HepG2 (cell line): Measurements from ENCODE around the gene SYCP2. TPM values are rescaled to one million over a fixed set of nuclear protein-coding genes. Genes with fewer than 3 reads are reported as not detected.

ENCODE experiments used
- ATAC-seq: fragments of 200-7000 bp; cut with Tn5 transposase; 3 replicates; pipeline ENCODE4 v1.9.1; 2020; ENCODE audit warnings: mild to moderate bottlenecking, moderate library complexity
- BruUV-seq: library from RNA; stranded (reverse); fragments of 400-500 nt; replicated peaks from 2 replicates; lab custom pipeline; 2021; lab: Mats Ljungman, UMichigan
- CTCF ChIA-PET: fragments of 300-600 bp; formaldehyde crosslinking; extraction: SDS; loops from one replicate; lab custom pipeline; 2021; ENCODE audit warnings: low total read pairs, inconsistent platforms, low intra/inter-chr PET ratio; lab: Yijun Ruan, JAX
- POLR2A ChIA-PET: fragments of 350-600 bp; sonication (Branson Sonifier 250); formaldehyde crosslinking; loops from one replicate; lab custom pipeline; 2020; ENCODE audit warnings: antibody characterized with exemption, inconsistent platforms; lab: Yijun Ruan, JAX
- DNase-seq: peaks from one replicate; pipeline ENCODE4 v3.0.0-alpha.2; 2015; ENCODE audit warnings: low spot score
- FAIRE-seq: peaks from 3 replicates; lab custom pipeline; 2011; peaks lifted over from hg19 to GRCh38; lab: Jason Lieb, UNC
- H2AFZ ChIP-seq: one replicate; pipeline ENCODE4 v1.6.1; 2011; ENCODE audit warnings: low read length, inconsistent platforms
- H3K27ac ChIP-seq: fragments of 300-600 bp; 3 replicates; pipeline ENCODE4 v1.8.0; 2011; ENCODE audit warnings: mixed run types, mild to moderate bottlenecking, mixed read lengths, low read length, inconsistent platforms; ENCODE audit not compliant: insufficient read depth; ENCODE audit errors: extremely low read length
- H3K27me3 ChIP-seq, 2 experiments: fragments of 200-600 bp in 1 of 2; 2 replicates in 1 of 2; 3 replicates in 1 of 2; pipeline versions ENCODE4 v1.6.0 to v1.8.0; 2011; ENCODE audit warnings: low read length in 2 of 2, mild to moderate bottlenecking in 2 of 2, moderate library complexity in 2 of 2, inconsistent platforms in 1 of 2; ENCODE audit not compliant: insufficient read depth in 2 of 2, control insufficient read depth in 1 of 2
- H3K36me3 ChIP-seq, 2 experiments: fragments of 200-600 bp in 1 of 2; replicated peaks in 1 of 2; 2 replicates in 1 of 2; 3 replicates in 1 of 2; pipeline versions ENCODE4 v1.5.1 to v1.8.0; 2011; ENCODE audit warnings: low read length in 2 of 2, inconsistent platforms in 1 of 2; ENCODE audit not compliant: insufficient read depth in 2 of 2, control insufficient read depth in 1 of 2
- H3K4me1 ChIP-seq: 2 replicates; pipeline ENCODE4 v1.5.1; 2012; ENCODE audit warnings: low read length, inconsistent platforms; ENCODE audit not compliant: insufficient read depth
- H3K4me2 ChIP-seq: 2 replicates; pipeline ENCODE4 v1.6.0; 2011; ENCODE audit warnings: low read depth, low read length, inconsistent platforms
- H3K4me3 ChIP-seq, 3 experiments: fragments of 200-600 bp in 1 of 3; sonication (generic), shearing (Covaris generic) in 1 of 3; replicated peaks in 1 of 3; 2 replicates each; pipeline ENCODE4 v1.5.1; 2011 to 2016; ENCODE audit warnings: low read length in 3 of 3, inconsistent platforms in 2 of 3, low read depth in 2 of 3, mild to moderate bottlenecking in 2 of 3, control low read depth in 1 of 3, mixed read lengths in 1 of 3; ENCODE audit not compliant: insufficient read depth in 1 of 3
- H3K79me2 ChIP-seq: one replicate; pipeline ENCODE4 v1.6.1; 2011; ENCODE audit warnings: low read length, inconsistent platforms; ENCODE audit not compliant: insufficient read depth
- H3K9ac ChIP-seq: 2 replicates; pipeline ENCODE4 v1.6.0; 2011; ENCODE audit warnings: mild to moderate bottlenecking, low read depth, low read length, inconsistent platforms; ENCODE audit not compliant: insufficient read depth
- H3K9me3 ChIP-seq: 2 replicates; pipeline ENCODE4 v1.5.1; 2012; ENCODE audit warnings: mild to moderate bottlenecking, low read length
- H4K20me1 ChIP-seq: 2 replicates; pipeline ENCODE4 v1.6.0; 2011; ENCODE audit warnings: inconsistent platforms, mild to moderate bottlenecking, low read length, moderate library complexity; ENCODE audit not compliant: insufficient read depth
- CREM ChIP-seq, 2 experiments: sonication (generic) in 1 of 2; formaldehyde crosslinking in 1 of 2; IDR thresholded peaks; 2 replicates each; pipeline versions ENCODE4 v1.4.0 to v1.6.1; 2016 to 2020; ENCODE audit warnings: antibody characterized with exemption in 1 of 2, mild to moderate bottlenecking in 1 of 2, missing genetic modification reagents in 1 of 2
- DMTF1 ChIP-seq: sonication (generic); formaldehyde crosslinking; IDR thresholded peaks from 2 replicates; pipeline ENCODE4 v1.4.0; 2020; ENCODE audit warnings: mild to moderate bottlenecking, missing genetic modification reagents
- DNMT3B ChIP-seq: conservative IDR thresholded peaks from 2 replicates; pipeline ENCODE4 v1.6.1; 2016; ENCODE audit warnings: missing biosample characterization, control low read depth
- FOXA1 ChIP-seq, 2 experiments: fragments of 450-650 bp in 1 of 2; sonication (generic) in 1 of 2; formaldehyde crosslinking in 1 of 2; IDR thresholded peaks; 2 replicates each; pipeline versions ENCODE4 v1.4.0 to v1.6.1; 2016 to 2020; ENCODE audit warnings: missing genetic modification reagents in 1 of 2
- HDAC6 ChIP-seq: fragments of 200-600 bp; sonication (generic); IDR thresholded peaks from 2 replicates; pipeline ENCODE4 v1.7.0; 2017; ENCODE audit warnings: mild to moderate bottlenecking, antibody characterized with exemption, low read length, low read depth
- HOXA9 ChIP-seq: sonication (generic); formaldehyde crosslinking; IDR thresholded peaks from 2 replicates; pipeline ENCODE4 v1.8.1; 2022; ENCODE audit warnings: missing genetic modification reagents, mild to moderate bottlenecking, moderate library complexity, borderline replicate concordance
- KMT2B ChIP-seq: IDR thresholded peaks from 2 replicates; pipeline ENCODE4 v1.6.1; 2016; ENCODE audit warnings: missing genetic modification reagents, missing compliant biosample characterization
- MAFG ChIP-seq: sonication (generic); formaldehyde crosslinking; IDR thresholded peaks from 2 replicates; pipeline ENCODE4 v1.5.1; 2020; ENCODE audit warnings: mild to moderate bottlenecking, missing genetic modification reagents
- MEF2D ChIP-seq: sonication (generic); formaldehyde crosslinking; IDR thresholded peaks from 2 replicates; pipeline ENCODE4 v1.5.1; 2020; ENCODE audit warnings: mild to moderate bottlenecking, missing genetic modification reagents
- MTA1 ChIP-seq: sonication (generic); formaldehyde crosslinking; IDR thresholded peaks from 2 replicates; pipeline ENCODE4 v1.4.0; 2020; ENCODE audit warnings: missing genetic modification reagents, mild to moderate bottlenecking, borderline replicate concordance
- REPIN1 ChIP-seq: sonication (generic); formaldehyde crosslinking; IDR thresholded peaks from 2 replicates; pipeline ENCODE4 v1.8.0; 2022; ENCODE audit warnings: missing genetic modification reagents, low read depth, mild to moderate bottlenecking, borderline replicate concordance
- RFXANK ChIP-seq: IDR thresholded peaks from 2 replicates; pipeline ENCODE4 v1.6.1; 2016
- SRSF1 ChIP-seq: fragments of 200-400 bp; formaldehyde crosslinking; optimal IDR thresholded peaks from 2 replicates; pipeline ENCODE3; 2017; ENCODE audit warnings: mild to moderate bottlenecking, low read depth, low read length, moderate library complexity
- U2AF2 ChIP-seq: fragments of 200-400 bp; formaldehyde crosslinking; IDR thresholded peaks from 2 replicates; pipeline ENCODE4 v1.6.1; 2017; ENCODE audit warnings: low read depth, mild to moderate bottlenecking, low read length
- ZKSCAN8 ChIP-seq: IDR thresholded peaks from 2 replicates; pipeline ENCODE4 v1.6.1; 2016; ENCODE audit warnings: borderline replicate concordance, missing genetic modification reagents, missing compliant biosample characterization
- ZNF101 ChIP-seq: sonication (generic); formaldehyde crosslinking; IDR thresholded peaks from 2 replicates; pipeline ENCODE4 v1.4.0; 2020; ENCODE audit warnings: mild to moderate bottlenecking, low read depth, missing genetic modification reagents, borderline replicate concordance
- ZNF383 ChIP-seq: sonication (generic); formaldehyde crosslinking; IDR thresholded peaks from 2 replicates; pipeline ENCODE4 v1.4.0; 2020; ENCODE audit warnings: missing genetic modification reagents, mild to moderate bottlenecking, borderline replicate concordance
- ZNF781 ChIP-seq: sonication (generic); formaldehyde crosslinking; IDR thresholded peaks from 2 replicates; pipeline ENCODE4 v1.5.1; 2020; ENCODE audit warnings: borderline replicate concordance, mild to moderate bottlenecking, missing genetic modification reagents; ENCODE audit errors: not compliant biosample characterization
- WGBS: methylation state at CpG from one replicate; pipeline ENCODE4 v1.1.6; 2017; ENCODE audit warnings: low lambda C conversion rate; 5-methylcytosine and 5-hydroxymethylcytosine counted together
- in situ Hi-C: cut with HindIII; loops from 2 replicates; pipeline ENCODE4 v1.10.0; 2017; ENCODE audit warnings: low pct_unique_long_range_greater_than_20kb; ENCODE audit not compliant: extremely low pct_ligation_motif_present
- intact Hi-C: fragments of 100-400 bp; cut with micrococcal nuclease; formaldehyde crosslinking; loops from one replicate; pipeline ENCODE4 v1.10.0; 2022; ENCODE audit not compliant: unreplicated experiment
- polyA plus RNA-seq, 8 experiments: library from polyadenylated mRNA; depleted of rRNA in 3 of 8; stranded (reverse) in 7 of 8; unstranded in 1 of 8; fragments of >200 nt; fragmentation: Illumina TruSeq in 4 of 8; extraction: Trizol in 4 of 8; gene quantifications; 2 replicates each; pipeline versions ENCODE4 v1.2.1 to v1.2.3, GENCODE V29; 2011 to 2016; ENCODE audit warnings: low read depth in 4 of 8, missing spikeins in 1 of 8, mixed read lengths in 1 of 8; ENCODE audit not compliant: insufficient read depth in 1 of 8
- total RNA-seq, 5 experiments: library from RNA; depleted of rRNA; stranded (reverse); fragments of >200 nt; fragmentation: Illumina TruSeq; extraction: Trizol; gene quantifications; 2 replicates each; pipeline ENCODE4 v1.2.3, GENCODE V29; 2016; ENCODE audit warnings: low read depth in 1 of 5

The SYCP2 gene
- total and polyA plus RNA-seq, 2 of the 13 experiments (the other 11 are each of a cell fraction or from before 2014, with no cell fraction given) = 0.07 to 0.24 TPM

- TF ChIP-seq ZNF383 (0 out of 2 replicates have a peak, but pooled peaks have one; percentile 6), DNMT3B (0 out of 2 replicates have a peak, but pooled peaks have one; percentile 2)
These were observed 6.4 kb upstream of the SYCP2 start (continued) for GRCh38 chr20:59939879-59940128.

GRCh38 chr20:59939052-59939878, 5.8 kb upstream of the SYCP2 start:
- H3K27me3 ChIP-seq = no peaks in the 10 kb centered on the region; a peak in 1 of 5 replicates
- H4K20me1 ChIP-seq = no peaks in the 10 kb centered on the region
- H3K27ac ChIP-seq = no peak overlapping the region
- H2AFZ ChIP-seq = no peak overlapping the region
- WGBS = 88% methylated on average over 100 of the region's 104 CpGs
- H3K4me2 ChIP-seq = peak overlapping the region; percentile 84
- ChIA-PET POLR2A (interaction anchor here (1.1 to 2.1 kb wide), 4 partner anchors 8 to 13 kb away, joined by 3 to 10 read pairs (median 7); no protein-coding TSS in a partner anchor), CTCF (no interaction called here)
- ATAC-seq (no peak), DNase-seq (no peak), FAIRE-seq (no peak)
- peaks cover 29% of the 10 kb centered on the region for H3K4me1 ChIP-seq
- no peaks in the 10 kb centered on the region for H3K9me3 ChIP-seq
- in situ Hi-C loops = no loop called here
- H3K9ac ChIP-seq = peak overlapping the region; percentile 86
- no TSS peak for BruUV-seq
- intact Hi-C loops = no loop called here
- peaks cover 2 to 7% of the 10 kb centered on the region in 2 experiments; a peak in 4 of 5 replicates for H3K36me3 ChIP-seq
- H3K4me3 ChIP-seq = peak overlapping the region; percentile 77 to 91 (median 91); a peak in 5 of 6 replicates
- peaks cover 11% of the 10 kb centered on the region for H3K79me2 ChIP-seq
- TF ChIP-seq ZNF101 (CRISPR knock-in tag) (no peak), DMTF1 (CRISPR knock-in tag) (no peak), REPIN1 (no peak), ZNF781 (no peak), KMT2B (CRISPR knock-in tag) (no peak), MEF2D (no peak), MAFG (CRISPR knock-in tag) (no peak), SRSF1 (no peak), U2AF2 (no peak), HDAC6 (no peak), CREM (IDR thresholded peaks at IDR 0.05) (no peak), CREM (CRISPR knock-in tag; IDR thresholded peaks at IDR 0.05) (no peak), HOXA9 (no peak), FOXA1 (IDR thresholded peaks at IDR 0.05) (no peak), FOXA1 (CRISPR knock-in tag; IDR thresholded peaks at IDR 0.05) (no peak), MTA1 (CRISPR knock-in tag) (no peak), ZKSCAN8 (no peak), RFXANK (CRISPR knock-in tag) (no peak)
